Measurements from ENCODE around the gene ADPRM. TPM values are rescaled to one million over a fixed set of nuclear protein-coding genes. Genes with fewer than 3 reads are reported as not detected.
A peak's percentile ranks its signal among the peaks of the same experiment; 100 is the strongest.

The ADPRM gene
- total RNA-seq, 1 experiment from 2014 or later: 7.4 TPM

DNA sequence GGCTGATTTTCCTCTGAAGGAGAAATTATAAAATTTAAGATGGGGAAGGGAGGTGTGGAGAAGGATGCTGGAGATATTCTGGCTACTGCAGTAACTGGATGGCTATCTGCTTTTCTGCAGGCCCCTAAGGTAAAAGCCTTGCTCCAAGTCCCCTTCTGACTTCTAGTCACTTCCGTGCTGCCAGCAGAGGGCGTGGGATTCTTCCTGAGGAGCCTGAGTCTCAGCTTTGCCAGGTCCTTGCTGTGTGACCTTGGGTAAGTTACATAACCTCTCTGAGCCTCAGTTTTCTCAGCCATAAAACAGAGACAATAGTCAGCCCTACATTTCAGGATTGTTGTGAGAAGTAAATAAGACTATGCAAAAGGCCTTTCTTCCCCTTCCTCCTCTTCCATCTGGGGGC is 56.7 kb downstream of the ADPRM start:
- Mint-ChIP-seq H3K27ac (no peak overlapping the region), H3K9me3 (no peaks in the 10 kb centered on the region), H3K27me3 (ENCODE audit: low read depth) (no peaks in the 10 kb centered on the region), H3K4me1 (peaks cover 54% of the 10 kb centered on the region), H3K4me3 (no peak overlapping the region; the same call in 1 of the 2 replicates), H3K36me3 (no peaks in the 10 kb centered on the region)
- peak; percentile 48 for ATAC-seq
- ChIA-PET POLR2A (no interaction called here), CTCF (interaction anchor here (0.7 to 4.1 kb wide), 13 partner anchors 9 to 1243 kb away, joined by 3 to 50 read pairs (median 5); partner anchors contain the start of genes TMEM220 and ZNF18)
- TF ChIP-seq, protein P1, sequence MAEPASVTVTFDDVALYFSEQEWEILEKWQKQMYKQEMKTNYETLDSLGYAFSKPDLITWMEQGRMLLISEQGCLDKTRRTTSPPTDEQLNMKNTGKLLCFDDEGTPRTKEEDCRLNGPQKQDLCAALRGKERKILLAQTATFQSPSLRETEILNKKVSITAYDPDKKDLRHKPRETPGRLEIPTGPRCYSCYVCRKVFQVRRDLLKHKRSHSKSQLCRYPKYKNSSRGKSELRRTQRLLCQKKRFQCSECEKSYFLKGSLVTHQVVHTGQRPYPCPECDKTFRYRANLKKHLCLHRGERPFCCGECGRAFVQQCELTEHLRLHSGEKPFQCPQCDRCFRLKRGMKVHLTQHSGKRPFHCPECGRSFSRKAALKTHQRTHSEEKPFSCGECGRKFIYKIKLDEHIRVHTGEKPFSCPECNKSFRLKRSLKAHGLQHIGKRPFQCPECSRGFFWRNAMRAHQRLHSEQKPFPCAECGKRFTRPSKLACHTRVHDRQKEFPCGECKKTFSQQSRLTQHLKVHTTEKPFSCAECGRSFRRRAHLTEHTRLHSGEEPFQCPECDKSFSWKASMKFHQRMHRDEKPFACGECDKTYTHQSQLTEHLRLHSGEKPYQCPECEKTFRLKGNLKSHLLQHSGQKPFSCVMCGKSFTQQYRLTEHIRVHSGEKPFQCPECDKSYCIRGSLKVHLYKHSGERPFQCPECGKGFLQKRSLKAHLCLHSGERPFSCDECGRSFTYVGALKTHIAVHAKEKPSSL (CRISPR knock-in tag; conservative IDR thresholded peaks at IDR 0.05): no peak
- TF ChIP-seq ERG (CRISPR knock-in tag; IDR thresholded peaks at IDR 0.05) (0 out of 2 replicates have a peak, but pooled peaks have one; percentile 18), ATF3 (CRISPR knock-in tag; conservative IDR thresholded peaks at IDR 0.05) (no peak), GTF2I (CRISPR knock-in tag; conservative IDR thresholded peaks at IDR 0.05) (peak; percentile 84; the same call in 1 of the 2 replicates), ZNF263 (CRISPR knock-in tag; IDR thresholded peaks at IDR 0.05; ENCODE audit: low read depth) (no peak), RORB (CRISPR knock-in tag; IDR thresholded peaks at IDR 0.05) (no peak), ATF1 (CRISPR knock-in tag; IDR thresholded peaks at IDR 0.05) (no peak), ZBTB21 (CRISPR knock-in tag; IDR thresholded peaks at IDR 0.05; ENCODE audit: borderline replicate concordance) (no peak), NR3C1 (CRISPR knock-in tag; conservative IDR thresholded peaks at IDR 0.05; ENCODE audit: low read depth) (no peak), ZNF281 (CRISPR knock-in tag; IDR thresholded peaks at IDR 0.05) (no peak), ZNF317 (CRISPR knock-in tag; IDR thresholded peaks at IDR 0.05; ENCODE audit: borderline replicate concordance, low read depth) (no peak)
- TF ChIP-seq, protein P2, sequence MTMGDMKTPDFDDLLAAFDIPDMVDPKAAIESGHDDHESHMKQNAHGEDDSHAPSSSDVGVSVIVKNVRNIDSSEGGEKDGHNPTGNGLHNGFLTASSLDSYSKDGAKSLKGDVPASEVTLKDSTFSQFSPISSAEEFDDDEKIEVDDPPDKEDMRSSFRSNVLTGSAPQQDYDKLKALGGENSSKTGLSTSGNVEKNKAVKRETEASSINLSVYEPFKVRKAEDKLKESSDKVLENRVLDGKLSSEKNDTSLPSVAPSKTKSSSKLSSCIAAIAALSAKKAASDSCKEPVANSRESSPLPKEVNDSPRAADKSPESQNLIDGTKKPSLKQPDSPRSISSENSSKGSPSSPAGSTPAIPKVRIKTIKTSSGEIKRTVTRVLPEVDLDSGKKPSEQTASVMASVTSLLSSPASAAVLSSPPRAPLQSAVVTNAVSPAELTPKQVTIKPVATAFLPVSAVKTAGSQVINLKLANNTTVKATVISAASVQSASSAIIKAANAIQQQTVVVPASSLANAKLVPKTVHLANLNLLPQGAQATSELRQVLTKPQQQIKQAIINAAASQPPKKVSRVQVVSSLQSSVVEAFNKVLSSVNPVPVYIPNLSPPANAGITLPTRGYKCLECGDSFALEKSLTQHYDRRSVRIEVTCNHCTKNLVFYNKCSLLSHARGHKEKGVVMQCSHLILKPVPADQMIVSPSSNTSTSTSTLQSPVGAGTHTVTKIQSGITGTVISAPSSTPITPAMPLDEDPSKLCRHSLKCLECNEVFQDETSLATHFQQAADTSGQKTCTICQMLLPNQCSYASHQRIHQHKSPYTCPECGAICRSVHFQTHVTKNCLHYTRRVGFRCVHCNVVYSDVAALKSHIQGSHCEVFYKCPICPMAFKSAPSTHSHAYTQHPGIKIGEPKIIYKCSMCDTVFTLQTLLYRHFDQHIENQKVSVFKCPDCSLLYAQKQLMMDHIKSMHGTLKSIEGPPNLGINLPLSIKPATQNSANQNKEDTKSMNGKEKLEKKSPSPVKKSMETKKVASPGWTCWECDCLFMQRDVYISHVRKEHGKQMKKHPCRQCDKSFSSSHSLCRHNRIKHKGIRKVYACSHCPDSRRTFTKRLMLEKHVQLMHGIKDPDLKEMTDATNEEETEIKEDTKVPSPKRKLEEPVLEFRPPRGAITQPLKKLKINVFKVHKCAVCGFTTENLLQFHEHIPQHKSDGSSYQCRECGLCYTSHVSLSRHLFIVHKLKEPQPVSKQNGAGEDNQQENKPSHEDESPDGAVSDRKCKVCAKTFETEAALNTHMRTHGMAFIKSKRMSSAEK (CRISPR knock-in tag; IDR thresholded peaks at IDR 0.05; ENCODE audit: borderline replicate concordance): no peak
- TF ChIP-seq, protein P3, sequence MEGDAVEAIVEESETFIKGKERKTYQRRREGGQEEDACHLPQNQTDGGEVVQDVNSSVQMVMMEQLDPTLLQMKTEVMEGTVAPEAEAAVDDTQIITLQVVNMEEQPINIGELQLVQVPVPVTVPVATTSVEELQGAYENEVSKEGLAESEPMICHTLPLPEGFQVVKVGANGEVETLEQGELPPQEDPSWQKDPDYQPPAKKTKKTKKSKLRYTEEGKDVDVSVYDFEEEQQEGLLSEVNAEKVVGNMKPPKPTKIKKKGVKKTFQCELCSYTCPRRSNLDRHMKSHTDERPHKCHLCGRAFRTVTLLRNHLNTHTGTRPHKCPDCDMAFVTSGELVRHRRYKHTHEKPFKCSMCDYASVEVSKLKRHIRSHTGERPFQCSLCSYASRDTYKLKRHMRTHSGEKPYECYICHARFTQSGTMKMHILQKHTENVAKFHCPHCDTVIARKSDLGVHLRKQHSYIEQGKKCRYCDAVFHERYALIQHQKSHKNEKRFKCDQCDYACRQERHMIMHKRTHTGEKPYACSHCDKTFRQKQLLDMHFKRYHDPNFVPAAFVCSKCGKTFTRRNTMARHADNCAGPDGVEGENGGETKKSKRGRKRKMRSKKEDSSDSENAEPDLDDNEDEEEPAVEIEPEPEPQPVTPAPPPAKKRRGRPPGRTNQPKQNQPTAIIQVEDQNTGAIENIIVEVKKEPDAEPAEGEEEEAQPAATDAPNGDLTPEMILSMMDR (IDR thresholded peaks at IDR 0.05): 0 out of 2 replicates have a peak, but pooled peaks have one; percentile 18
- peak; percentile 80 for DNase-seq (ENCODE audit: low spot score)

Measured in WTC11 (cell line).